K562 (cell line): ENCODE results near the gene ACTN2. TPM values are rescaled to one million over a fixed set of nuclear protein-coding genes. Genes with fewer than 3 reads are reported as not detected.

Source experiments
- BRD9 ChIP-seq: fragments of 450-650 bp; IDR thresholded peaks from 2 replicates; pipeline ENCODE4 v1.6.1; 2018; ENCODE audit warnings: low read depth; ENCODE audit not compliant: partially characterized antibody
- CBX3 ChIP-seq, 2 experiments: IDR thresholded peaks; 1 replicate in 1 of 2; 2 replicates in 1 of 2; pipeline ENCODE4 v1.6.1; 2012; ENCODE audit warnings: inconsistent platforms in 2 of 2, low read length in 2 of 2, borderline replicate concordance in 1 of 2, control low read depth in 1 of 2
- CTCFL ChIP-seq: IDR thresholded peaks from 2 replicates; pipeline ENCODE4 v1.6.1; 2011; ENCODE audit warnings: borderline replicate concordance, low read depth, mild to moderate bottlenecking, moderate library complexity, low read length; ENCODE audit not compliant: insufficient read depth, poor library complexity, severe bottlenecking
- ESRRB ChIP-seq: fragments of 250-450 bp; sonication (Bioruptor Pico); IDR thresholded peaks from 2 replicates; pipeline ENCODE4 v1.5.0; 2020; ENCODE audit warnings: mild to moderate bottlenecking, moderate library complexity, borderline replicate concordance
- FOXM1 ChIP-seq, 2 experiments: fragments of 450-650 bp in 1 of 2; sonication (generic) in 1 of 2; formaldehyde crosslinking in 1 of 2; IDR thresholded peaks; 2 replicates each; pipeline versions ENCODE4 v1.6.1 to v1.9.0; 2017 to 2022; ENCODE audit warnings: low read depth in 2 of 2, mild to moderate bottlenecking in 2 of 2, missing genetic modification reagents in 1 of 2, moderate library complexity in 1 of 2
- GATA2 ChIP-seq: sonication (generic); formaldehyde crosslinking; IDR thresholded peaks from 2 replicates; pipeline ENCODE4 v1.4.0; 2020; ENCODE audit warnings: mild to moderate bottlenecking, missing genetic modification reagents
- GTF2E2 ChIP-seq: fragments of 200-800 bp; sonication (Bioruptor generic); IDR thresholded peaks from 2 replicates; pipeline ENCODE4 v1.6.1; 2016; ENCODE audit warnings: missing genetic modification characterization, missing compliant biosample characterization
- KDM1A ChIP-seq, 2 experiments: fragments of 450-650 bp; IDR thresholded peaks; 2 replicates each; pipeline ENCODE4 v1.6.1; 2016; ENCODE audit warnings: mild to moderate bottlenecking in 2 of 2
- KLF6 ChIP-seq: fragments of 250-450 bp; sonication (Bioruptor Pico); IDR thresholded peaks from 2 replicates; pipeline ENCODE4 v1.4.0; 2020; ENCODE audit warnings: mild to moderate bottlenecking, moderate library complexity, borderline replicate concordance
- MLX ChIP-seq, 2 experiments: fragments of 450-650 bp in 1 of 2; sonication (generic) in 1 of 2; formaldehyde crosslinking; conservative IDR thresholded peaks; 2 replicates each; pipeline versions ENCODE4 v1.4.0 to v1.8.1; 2020 to 2022; ENCODE audit warnings: mild to moderate bottlenecking in 1 of 2, missing genetic modification reagents in 1 of 2
- NFATC3 ChIP-seq: fragments of 450-650 bp; IDR thresholded peaks from 2 replicates; pipeline ENCODE4 v1.6.1; 2017; ENCODE audit warnings: mild to moderate bottlenecking
- NFE2 ChIP-seq: IDR thresholded peaks from 2 replicates; pipeline ENCODE4 v1.6.1; 2014; ENCODE audit warnings: antibody characterized with exemption, low read depth
- PHF21A ChIP-seq: fragments of 450-650 bp; IDR thresholded peaks from 2 replicates; pipeline ENCODE4 v1.6.1; 2017; ENCODE audit warnings: low read depth, borderline replicate concordance
- SMAD4 ChIP-seq: fragments of 250-450 bp; sonication (Bioruptor Pico); conservative IDR thresholded peaks from 2 replicates; pipeline ENCODE4 v1.8.0; 2021; ENCODE audit warnings: inconsistent platforms, mild to moderate bottlenecking, moderate library complexity
- USF1 ChIP-seq: sonication (generic); formaldehyde crosslinking; IDR thresholded peaks from 2 replicates; pipeline ENCODE4 v1.9.0; 2022; ENCODE audit warnings: mild to moderate bottlenecking, missing genetic modification reagents
- ZFP30 ChIP-seq: fragments of 250-450 bp; sonication (Bioruptor Pico); IDR thresholded peaks from 2 replicates; pipeline ENCODE4 v1.8.0; 2022; ENCODE audit warnings: moderate library complexity, mild to moderate bottlenecking, inconsistent platforms, borderline replicate concordance
- ZKSCAN1 ChIP-seq: fragments of 150-350 bp; IDR thresholded peaks from 2 replicates; pipeline ENCODE4 v1.6.1; 2016; ENCODE audit warnings: low read depth, low read length
- ZNF212 ChIP-seq: fragments of 450-650 bp; formaldehyde crosslinking; IDR thresholded peaks from 2 replicates; pipeline ENCODE4 v1.4.0; 2020; ENCODE audit warnings: mild to moderate bottlenecking
- polyA plus RNA-seq, 8 experiments: library from polyadenylated mRNA; depleted of rRNA in 4 of 8; stranded (reverse) in 5 of 8; unstranded in 3 of 8; fragments of >200 nt; fragmentation: Nextera tagmentation in 2 of 8; fragmentation: Illumina TruSeq in 1 of 8; extraction: Ambion mirVana in 2 of 8; extraction: Trizol in 1 of 8; gene quantifications; 2 replicates each; pipeline versions ENCODE4 v1.2.1 to v1.2.3, GENCODE V29; 2011 to 2014; ENCODE audit warnings: inconsistent platforms in 1 of 8, missing spikeins in 1 of 8
- total RNA-seq, 7 experiments: library from RNA; depleted of rRNA in 6 of 7; stranded (reverse); fragments of >200 nt in 6 of 7; fragmentation: Illumina TruSeq in 2 of 7; extraction: Trizol in 2 of 7; gene quantifications; 2 replicates each; pipeline versions ENCODE4 v1.2.1 to v1.2.3, GENCODE V29; 2011 to 2021; ENCODE audit warnings: low replicate concordance in 1 of 7
- TF ChIP-seq, protein P1 (sequence below): sonication (generic); IDR thresholded peaks from 2 replicates; pipeline ENCODE4 v1.6.1; 2016
- TF ChIP-seq, protein P2 (sequence below): fragments of 450-650 bp; IDR thresholded peaks from 2 replicates; pipeline ENCODE4 v1.6.1; 2016; ENCODE audit warnings: low read depth, mild to moderate bottlenecking, moderate library complexity
- TF ChIP-seq, protein P3 (sequence below): fragments of 250-450 bp; sonication (Bioruptor Pico); IDR thresholded peaks from 2 replicates; pipeline ENCODE4 v1.8.0; 2022; ENCODE audit warnings: moderate library complexity, mild to moderate bottlenecking, inconsistent platforms

ACTN2 gene
- total and polyA plus RNA-seq, 9 of the 15 experiments (the other 6 are each of a cell fraction or from before 2014, with no cell fraction given) = 0.18 to 0.94 (median 0.42) TPM

DNA sequence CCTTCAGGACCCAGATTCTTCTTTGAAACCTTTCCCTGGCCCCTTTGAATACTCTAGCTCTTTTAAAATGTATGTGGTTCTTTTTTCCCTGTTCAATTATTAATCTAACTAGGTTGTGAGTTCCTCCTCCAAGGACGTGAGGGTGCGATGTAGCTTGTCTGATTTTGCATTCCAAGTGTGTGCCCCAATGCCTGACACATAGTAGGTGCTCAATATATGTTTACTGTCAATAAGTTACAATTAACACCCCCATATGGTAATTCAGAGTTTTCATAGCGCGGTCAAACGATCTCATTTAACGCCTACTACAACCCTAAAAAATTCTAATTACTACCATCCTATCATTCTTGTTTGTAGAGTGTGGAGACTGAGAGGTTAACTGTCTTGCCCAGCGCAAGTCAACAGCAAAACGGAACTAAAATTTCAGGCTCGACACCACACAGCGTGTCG, 108.3 kb downstream of the ACTN2 start (continued):
- TF ChIP-seq GATA2 (no peak), CTCFL (no peak), CBX3 (IDR thresholded peaks at IDR 0.05; ENCODE audit: borderline replicate concordance in 1 of 2, low read length in 2 of 2) (peak in 1 of 2 experiments; percentile 99; a peak in 2 of 3 replicates), BRD9 (peak; percentile 88), SMAD4 (CRISPR knock-in tag) (peak; percentile 53), KDM1A (IDR thresholded peaks at IDR 0.05) (0 out of 4 replicates have a peak, but pooled peaks of 1 of the 2 experiments have one; percentile 25), GTF2E2 (peak; percentile 1; the same call in 1 of the 2 replicates), KLF6 (CRISPR knock-in tag) (0 out of 2 replicates have a peak, but pooled peaks have one; percentile 39), MLX (CRISPR knock-in tag; conservative IDR thresholded peaks at IDR 0.05) (no peak), FOXM1 (IDR thresholded peaks at IDR 0.05; ENCODE audit: low read depth) (peak; percentile 64), FOXM1 (CRISPR knock-in tag; IDR thresholded peaks at IDR 0.05; ENCODE audit: low read depth) (no peak), ZKSCAN1 (peak; percentile 96), PHF21A (0 out of 2 replicates have a peak, but pooled peaks have one; percentile 76), ESRRB (peak; percentile 45; the same call in 1 of the 2 replicates), ZNF212 (CRISPR knock-in tag) (no peak), ZFP30 (CRISPR knock-in tag) (no peak), NFATC3 (peak; percentile 73; the same call in 1 of the 2 replicates), NFE2 (no peak), USF1 (CRISPR knock-in tag) (no peak)
- TF ChIP-seq, protein P1, sequence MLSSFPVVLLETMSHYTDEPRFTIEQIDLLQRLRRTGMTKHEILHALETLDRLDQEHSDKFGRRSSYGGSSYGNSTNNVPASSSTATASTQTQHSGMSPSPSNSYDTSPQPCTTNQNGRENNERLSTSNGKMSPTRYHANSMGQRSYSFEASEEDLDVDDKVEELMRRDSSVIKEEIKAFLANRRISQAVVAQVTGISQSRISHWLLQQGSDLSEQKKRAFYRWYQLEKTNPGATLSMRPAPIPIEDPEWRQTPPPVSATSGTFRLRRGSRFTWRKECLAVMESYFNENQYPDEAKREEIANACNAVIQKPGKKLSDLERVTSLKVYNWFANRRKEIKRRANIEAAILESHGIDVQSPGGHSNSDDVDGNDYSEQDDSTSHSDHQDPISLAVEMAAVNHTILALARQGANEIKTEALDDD = 0 out of 2 replicates have a peak, but pooled peaks have one; percentile 23
- TF ChIP-seq, protein P2, sequence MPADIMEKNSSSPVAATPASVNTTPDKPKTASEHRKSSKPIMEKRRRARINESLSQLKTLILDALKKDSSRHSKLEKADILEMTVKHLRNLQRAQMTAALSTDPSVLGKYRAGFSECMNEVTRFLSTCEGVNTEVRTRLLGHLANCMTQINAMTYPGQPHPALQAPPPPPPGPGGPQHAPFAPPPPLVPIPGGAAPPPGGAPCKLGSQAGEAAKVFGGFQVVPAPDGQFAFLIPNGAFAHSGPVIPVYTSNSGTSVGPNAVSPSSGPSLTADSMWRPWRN = no peak
- TF ChIP-seq, protein P3, sequence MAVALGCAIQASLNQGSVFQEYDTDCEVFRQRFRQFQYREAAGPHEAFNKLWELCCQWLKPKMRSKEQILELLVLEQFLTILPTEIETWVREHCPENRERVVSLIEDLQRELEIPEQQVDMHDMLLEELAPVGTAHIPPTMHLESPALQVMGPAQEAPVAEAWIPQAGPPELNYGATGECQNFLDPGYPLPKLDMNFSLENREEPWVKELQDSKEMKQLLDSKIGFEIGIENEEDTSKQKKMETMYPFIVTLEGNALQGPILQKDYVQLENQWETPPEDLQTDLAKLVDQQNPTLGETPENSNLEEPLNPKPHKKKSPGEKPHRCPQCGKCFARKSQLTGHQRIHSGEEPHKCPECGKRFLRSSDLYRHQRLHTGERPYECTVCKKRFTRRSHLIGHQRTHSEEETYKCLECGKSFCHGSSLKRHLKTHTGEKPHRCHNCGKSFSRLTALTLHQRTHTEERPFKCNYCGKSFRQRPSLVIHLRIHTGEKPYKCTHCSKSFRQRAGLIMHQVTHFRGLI (CRISPR knock-in tag) = 0 out of 2 replicates have a peak, but pooled peaks have one; percentile 54
